IMR-90 (cell line): ENCODE results near the gene KLHL11.
"Not testable (repeated sequence)": the region's sequence is repeated elsewhere in the genome, so short reads cannot be mapped to it uniquely, and the experiment has no call there.

Experiments
- CHD1 ChIP-seq: IDR thresholded peaks from 2 replicates; pipeline ENCODE4 v1.6.1; 2012; ENCODE audit warnings: low read depth, low read length, improper control_type of control experiment
- CTCF ChIP-seq: conservative IDR thresholded peaks from 2 replicates; pipeline ENCODE4 v1.5.1; 2012; ENCODE audit warnings: mild to moderate bottlenecking, low read depth, low read length, improper control_type of control experiment
- MXI1 ChIP-seq: IDR thresholded peaks from 2 replicates; pipeline ENCODE4 v1.6.1; 2012; ENCODE audit warnings: low read depth, mild to moderate bottlenecking, low read length, moderate library complexity, borderline replicate concordance
- POLR2A ChIP-seq: IDR thresholded peaks from 2 replicates; pipeline ENCODE4 v1.6.1; 2012; ENCODE audit warnings: mild to moderate bottlenecking, low read depth, low read length
- RAD21 ChIP-seq: IDR thresholded peaks from 2 replicates; pipeline ENCODE4 v1.6.1; 2012; ENCODE audit warnings: low read length, improper control_type of control experiment
- RCOR1 ChIP-seq: IDR thresholded peaks from 2 replicates; pipeline ENCODE4 v1.6.1; 2012; ENCODE audit warnings: mild to moderate bottlenecking, low read length, improper control_type of control experiment; ENCODE audit not compliant: insufficient replicate concordance
- USF2 ChIP-seq: fragments of 150-350 bp; IDR thresholded peaks from 2 replicates; pipeline ENCODE4 v1.6.1; 2017; ENCODE audit warnings: mild to moderate bottlenecking, antibody characterized with exemption, low read length, low read depth

- TF ChIP-seq USF2, CTCF, CHD1, MXI1, POLR2A, RCOR1, RAD21: not testable (repeated sequence)
Measured at GRCh38 chr17:41851382-41851781, 13.8 kb downstream of the KLHL11 start.
